NK-92 (cell line): ENCODE measurements around the gene GSTA3.
"Not testable (repeated sequence)": the region's sequence is repeated elsewhere in the genome, so short reads cannot be mapped to it uniquely, and the experiment has no call there.

Experiments used
- DNase-seq: peaks from one replicate; lab custom pipeline; 2025; ENCODE audit not compliant: unreplicated experiment; lab: John Stamatoyannopoulos, UW

GSTA3 gene

DNA sequence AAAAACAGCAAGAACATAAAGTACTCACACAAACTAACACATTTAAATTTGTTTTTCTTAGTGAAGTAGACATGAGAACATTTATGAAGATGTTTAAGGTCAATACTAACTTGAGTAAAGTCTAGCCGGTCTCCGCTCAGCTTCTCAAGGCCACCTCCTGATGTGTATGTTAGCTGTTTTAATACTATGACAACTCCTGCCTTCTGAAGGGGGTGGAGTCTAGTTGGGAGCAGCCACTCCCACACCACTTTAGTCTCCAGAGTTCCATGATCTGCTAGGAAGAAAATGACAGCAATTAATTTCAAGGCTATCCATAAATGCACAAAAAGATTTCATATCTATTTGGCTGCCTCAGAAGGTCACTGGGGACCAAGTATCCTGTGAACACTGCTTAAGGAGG lies at the start of gene GSTA3:
TSS of gene GSTA3 (minus strand) at position 168 of the 400 bp plus-strand sequence. CDS start 3,864 bp downstream, outside the sequence.
- no peak for DNase-seq

DNA sequence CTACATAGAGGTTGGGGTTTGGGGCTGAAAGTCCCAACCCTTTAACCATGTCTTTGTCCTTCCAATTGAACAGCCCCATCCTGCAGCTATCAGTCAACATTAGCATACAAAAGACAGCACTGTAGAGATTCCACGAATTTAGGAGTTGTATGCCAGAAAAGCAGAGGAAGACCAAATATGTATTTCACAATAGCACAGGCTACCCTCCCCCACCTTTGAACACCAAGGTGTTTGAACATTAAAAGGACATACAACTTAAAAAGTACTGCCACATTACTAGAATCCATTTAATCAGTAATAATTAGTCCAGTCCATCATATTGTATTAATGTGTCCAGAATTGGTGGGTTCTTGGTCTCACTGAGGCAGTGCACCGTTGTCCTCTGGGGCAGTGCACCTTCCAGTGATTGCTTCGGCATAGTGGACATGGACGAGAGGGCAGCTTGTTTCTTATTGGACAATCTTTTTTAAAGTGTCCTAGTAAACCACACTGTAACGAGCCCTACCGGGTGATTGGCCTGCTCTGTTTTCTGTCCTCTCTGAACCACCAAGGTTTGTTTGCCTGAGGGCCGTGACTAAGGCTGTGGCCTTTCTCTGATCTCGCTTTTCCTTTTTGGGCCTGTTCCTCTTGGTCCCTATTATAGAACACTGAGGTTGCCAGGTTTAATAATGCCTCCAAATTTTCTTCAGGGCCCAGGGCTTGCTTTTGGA lies 49.2 kb upstream of the GSTA3 start:
- no peak for DNase-seq

DNA sequence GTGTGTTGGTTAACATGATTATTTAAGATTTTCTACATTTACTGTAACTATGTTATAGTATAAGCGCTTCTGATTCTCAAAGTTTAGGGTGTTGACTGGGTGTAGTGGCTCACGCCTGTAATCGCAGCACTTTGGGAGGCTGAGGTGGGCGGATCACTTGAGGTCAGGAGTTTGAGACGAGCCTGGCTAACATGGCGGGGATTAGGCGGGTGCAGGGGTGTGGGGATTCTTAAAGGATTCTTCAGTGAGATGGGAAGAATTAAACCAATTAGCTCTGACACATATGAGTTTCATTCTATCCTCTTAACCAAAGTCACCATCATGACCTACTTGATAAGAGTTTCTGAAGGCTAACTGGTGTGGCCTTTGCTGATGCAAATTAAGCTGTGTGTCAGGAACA lies 46.4 kb upstream of the GSTA3 start:
- no peak for DNase-seq

DNA sequence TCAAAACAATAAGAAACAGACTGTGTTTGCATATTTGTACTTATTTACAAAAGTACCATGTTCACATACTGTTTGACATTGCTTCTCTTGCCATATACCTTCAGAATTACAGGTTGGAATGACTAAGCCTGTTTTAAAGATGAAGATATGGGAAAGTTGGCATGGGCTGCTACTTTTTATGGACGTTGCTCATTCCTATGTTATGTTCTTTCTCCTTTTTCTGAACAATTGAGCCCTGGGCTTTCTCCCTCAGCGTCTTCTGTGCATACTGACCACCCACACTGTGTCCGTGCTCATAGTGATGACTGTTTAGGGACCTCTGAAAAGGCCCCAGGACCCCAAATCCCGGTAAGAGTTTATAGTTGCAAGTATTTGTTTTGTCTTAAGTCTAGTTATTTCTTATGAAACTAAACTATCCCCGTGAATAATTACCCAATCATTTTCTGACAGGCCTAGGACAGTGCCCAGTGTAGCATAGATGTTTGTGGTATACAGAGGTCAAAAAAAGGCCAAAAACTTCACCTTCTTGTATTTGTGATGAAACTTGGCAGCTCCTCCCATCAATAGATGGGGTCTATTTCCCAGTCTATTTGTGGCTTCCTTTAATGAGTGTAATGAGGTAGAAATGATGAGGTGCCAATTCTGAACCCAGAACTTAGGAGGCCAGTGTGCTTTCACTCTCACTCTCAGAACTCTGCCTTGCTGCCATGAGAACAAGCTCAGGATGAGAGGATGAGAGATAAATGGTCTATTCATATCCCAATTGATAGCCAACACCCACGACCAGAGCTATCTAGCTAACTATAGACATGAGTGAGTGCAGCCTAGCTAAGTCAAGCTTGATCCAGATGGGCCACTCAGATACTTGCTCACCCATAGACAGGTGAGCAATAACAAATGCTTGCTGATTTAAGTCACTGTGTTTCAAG lies 44.7 kb upstream of the GSTA3 start:
- no peak for DNase-seq

DNA sequence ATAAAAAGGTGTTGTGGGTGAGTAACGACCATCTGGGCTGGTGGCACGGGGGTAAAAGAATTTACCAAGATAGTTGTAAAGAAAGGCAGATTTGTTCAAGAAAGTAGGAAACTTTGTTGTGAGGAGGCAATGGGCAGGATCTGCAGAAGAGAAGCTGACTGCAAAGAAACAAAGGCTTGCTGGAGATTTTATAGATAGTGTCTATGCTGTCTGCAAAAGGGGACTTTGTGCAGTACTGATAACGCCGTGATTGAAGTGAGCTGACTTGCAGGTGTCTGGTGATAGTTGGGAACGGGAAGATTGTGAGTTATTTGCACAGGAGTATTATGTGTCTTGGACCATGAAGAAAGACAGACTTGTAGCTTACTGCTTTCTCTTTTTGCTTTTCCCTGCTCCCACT lies 36.8 kb upstream of the GSTA3 start:
- DNase-seq: no peak

DNA sequence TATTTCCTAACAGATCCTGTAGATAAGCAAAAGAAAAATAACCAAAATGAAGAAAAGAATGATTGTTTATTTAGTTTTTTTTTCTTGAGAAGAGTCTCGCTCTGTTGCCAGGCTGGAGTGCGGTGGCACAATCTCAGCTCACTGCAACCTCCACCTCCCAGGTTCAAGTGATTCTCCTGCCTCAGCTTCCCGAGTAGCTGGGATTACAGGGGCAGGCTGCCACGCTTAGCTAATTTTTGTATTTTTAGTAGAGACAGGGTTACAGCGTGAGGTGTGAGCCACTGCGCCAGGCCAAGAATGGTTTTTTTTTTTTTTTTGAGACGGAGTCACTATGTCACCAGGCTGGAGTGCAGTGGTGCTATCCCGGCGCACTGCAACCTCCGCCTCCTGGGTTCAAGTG lies 33.3 kb upstream of the GSTA3 start:
- not testable (repeated sequence) for DNase-seq

DNA sequence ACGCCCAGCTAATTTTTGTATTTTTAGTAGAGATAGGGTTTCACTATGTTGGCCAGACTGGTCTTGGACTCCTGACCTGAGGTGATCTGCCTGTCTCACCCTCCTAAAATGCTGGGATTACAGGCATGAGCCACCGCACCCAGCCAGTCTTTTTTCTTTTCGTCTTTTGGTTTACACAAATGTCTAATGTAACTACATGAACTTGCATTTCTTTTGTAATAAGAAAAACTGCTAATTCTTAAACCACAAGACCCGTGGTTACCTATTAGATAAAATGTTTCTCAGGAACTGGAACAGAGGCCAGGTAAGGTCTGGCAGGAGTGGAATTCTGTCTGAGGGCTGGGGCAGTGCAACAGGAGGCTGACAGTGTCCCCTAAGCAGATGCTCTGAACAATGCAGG lies 32.7 kb upstream of the GSTA3 start:
- no peak for DNase-seq

DNA sequence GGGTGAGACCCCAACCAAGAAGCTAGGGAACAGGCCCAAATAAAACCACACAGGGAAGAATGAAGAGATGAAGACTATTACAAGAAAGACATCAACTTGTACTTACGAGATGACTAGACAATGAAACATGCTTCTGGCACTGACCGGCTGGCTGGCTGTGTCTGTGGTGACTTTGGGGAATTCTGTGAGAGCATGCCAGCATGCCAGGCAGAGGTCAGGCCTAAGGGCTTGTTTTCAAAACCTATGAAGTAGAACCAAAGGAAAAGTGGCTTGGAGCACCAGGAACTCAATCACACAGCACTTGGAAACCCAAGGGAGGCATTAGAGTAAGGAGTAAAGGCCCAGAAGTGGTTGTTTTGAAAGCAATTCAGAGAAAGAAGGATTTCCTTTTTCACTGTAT lies 28.4 kb upstream of the GSTA3 start:
- DNase-seq: no peak

DNA sequence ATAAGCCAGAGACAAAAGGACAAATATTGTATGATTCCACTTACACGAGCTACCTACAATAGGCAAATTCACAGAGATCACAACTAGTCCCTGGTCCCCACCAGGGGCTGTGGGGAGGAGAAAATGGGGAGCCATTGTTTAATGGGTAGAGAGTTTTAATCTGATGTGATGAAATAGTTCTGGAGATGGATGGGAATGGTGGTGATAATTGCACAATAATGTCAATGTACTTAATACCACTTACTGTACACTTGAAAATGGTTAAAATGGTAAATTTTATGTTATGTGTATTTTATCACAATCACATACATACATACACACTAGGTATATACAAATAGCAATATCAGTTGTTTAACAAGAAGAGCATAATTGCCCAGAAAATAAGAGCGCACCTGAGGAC lies 24.3 kb upstream of the GSTA3 start:
- no peak for DNase-seq

DNA sequence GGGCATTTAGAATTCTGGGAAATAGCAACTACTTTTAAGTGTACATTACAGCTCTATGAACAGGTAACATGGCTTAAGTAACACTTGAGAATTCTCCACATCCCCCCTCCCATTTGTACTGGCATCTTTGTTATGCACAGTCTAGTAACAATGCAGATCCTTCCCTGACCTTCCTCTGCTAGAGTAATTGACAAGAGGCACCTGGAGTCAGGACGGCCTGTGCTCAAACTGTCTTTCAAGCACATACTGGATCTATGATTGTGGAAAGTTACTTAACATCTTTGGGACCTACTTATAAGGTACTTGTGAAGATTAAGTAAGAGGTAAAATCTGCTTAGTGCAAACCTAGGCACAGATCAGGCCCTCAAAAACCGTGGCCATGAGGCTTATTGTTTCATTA lies 21.9 kb upstream of the GSTA3 start:
- no peak for DNase-seq

DNA sequence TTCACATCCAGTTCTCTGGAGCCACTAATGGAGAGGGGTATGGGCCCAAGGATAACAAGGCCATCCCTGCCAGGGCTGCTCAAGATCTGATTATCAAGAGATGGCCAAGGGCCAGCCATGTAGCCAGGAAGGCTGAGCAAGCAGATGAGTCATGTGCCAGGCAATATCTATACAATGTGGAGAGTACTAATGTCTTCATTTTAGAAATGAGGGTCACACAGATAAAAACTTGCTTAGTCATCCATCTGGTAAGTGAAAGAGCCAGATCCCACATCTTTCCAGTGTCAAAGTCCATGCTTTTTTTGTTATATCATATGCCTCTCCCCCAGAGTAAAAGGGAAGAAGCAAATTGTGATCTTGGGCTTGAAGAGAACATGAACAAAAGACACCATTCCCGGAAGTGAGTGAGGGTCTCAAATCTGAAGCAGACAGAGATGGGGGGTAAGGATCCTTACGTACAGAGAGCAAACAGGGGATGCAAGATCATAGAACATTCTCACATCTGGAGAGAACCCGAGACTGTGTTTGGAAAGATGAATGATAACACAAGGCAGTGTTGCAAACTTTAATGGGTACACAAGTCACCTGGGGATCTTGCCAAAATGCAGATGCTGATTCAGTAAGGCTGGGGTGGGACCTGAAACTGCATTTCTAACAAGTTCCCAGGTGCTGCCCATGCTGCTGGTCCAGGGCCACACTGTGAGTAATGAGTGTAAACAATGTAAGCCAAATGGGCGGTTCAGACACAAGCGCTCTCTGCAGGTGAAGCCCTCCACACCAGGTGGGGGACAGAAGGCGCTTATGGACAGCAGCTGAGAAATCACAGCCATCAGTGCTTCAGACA lies 20.0 kb upstream of the GSTA3 start:
- DNase-seq: no peak

DNA sequence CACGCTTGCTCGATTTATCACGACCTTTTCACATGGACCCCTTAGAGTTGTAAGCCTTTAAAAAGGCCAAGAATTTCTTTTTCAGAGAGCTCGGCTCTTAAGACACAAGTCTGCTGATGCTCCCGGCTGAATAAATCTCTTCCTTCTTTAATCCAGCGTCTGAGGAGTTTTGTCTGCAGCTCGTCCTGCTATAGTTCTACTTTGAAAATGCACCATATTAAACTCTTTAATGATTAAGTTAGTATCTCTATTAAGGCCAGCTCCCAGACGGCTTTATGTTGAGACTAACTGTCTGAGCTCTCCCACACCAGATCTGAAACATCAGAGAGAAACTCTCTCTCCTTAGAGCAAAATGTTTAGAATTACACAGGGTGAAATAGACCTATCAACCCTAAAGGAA lies 18.0 kb upstream of the GSTA3 start:
- no peak for DNase-seq

DNA sequence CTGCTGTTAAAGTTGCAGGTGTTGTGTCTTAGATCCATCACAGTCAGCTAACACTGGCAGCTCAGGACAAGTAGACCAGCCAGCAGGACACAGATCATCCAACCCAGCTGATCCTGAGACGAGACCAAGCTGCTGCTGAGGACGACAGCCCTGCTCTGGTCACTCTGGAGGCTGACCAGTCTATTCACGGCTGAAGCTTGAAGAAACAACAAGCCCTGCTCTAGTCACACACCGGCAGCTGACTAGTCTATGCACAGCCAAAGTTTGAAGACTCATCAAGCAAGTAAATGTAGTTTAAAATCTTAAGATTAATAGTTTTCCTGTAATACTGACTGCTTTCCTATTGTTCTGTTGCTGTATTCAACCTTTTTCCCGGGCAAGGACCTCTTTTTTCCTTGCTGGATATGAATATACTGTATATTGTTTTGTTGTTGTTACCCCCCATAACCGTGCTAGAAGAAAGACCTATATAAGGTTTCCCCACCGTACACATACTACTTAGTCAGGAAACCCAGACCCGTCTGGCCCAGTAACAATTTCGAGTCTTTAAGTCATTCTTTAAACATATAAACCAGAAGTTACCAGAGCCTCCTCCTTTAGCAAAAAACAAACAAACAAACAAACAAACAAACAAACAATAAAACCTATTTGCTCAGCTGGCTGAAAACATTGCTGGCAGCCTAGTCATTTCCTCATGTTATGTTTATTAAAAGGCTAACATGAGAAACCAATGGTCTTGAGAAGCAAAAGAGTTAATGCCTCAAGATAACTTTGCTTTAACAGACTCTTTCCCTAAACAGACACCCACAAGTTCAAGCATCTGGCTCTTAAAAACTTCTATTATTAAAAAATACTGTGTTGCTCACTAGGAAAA lies 16.7 kb upstream of the GSTA3 start:
- no peak for DNase-seq

DNA sequence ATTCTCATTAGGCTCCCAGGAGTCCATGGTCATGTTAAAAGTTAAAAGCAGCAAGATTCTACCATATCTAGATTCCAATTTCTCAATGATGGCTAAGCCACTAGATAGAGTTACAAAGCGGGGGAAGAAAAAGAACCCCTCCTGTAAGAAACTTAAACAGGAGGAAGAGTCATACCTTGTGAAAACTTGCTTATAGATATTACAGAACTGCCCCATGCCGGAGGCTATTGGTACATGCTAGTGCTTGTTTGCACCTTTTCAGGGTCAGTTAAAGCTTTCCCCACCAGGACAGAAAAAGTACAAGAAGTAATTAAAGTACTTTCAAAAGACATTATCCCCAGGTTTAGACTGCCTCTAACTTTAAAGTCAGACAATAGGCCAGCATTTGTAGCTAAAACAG lies 15.5 kb upstream of the GSTA3 start:
- no peak for DNase-seq

DNA sequence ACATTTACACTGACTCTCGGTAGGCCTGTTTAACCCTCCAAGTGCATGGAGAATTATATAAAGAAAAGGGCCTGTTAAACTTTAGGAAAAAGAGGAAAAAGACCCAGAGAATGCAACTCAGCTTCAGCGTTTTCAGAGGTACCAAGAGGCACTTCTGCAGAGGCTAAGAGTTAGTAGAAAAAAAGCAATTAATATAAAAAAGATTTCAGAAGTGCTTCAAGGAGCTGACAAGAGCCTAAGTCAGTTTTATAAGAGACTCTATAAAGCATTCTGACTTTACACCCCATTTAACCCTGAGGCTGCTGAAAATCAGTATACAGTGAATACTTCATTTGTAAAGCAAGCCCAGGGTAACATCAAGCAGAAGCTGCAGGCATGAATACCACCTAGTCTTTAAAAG lies 14.2 kb upstream of the GSTA3 start:
- not testable (repeated sequence) for DNase-seq

DNA sequence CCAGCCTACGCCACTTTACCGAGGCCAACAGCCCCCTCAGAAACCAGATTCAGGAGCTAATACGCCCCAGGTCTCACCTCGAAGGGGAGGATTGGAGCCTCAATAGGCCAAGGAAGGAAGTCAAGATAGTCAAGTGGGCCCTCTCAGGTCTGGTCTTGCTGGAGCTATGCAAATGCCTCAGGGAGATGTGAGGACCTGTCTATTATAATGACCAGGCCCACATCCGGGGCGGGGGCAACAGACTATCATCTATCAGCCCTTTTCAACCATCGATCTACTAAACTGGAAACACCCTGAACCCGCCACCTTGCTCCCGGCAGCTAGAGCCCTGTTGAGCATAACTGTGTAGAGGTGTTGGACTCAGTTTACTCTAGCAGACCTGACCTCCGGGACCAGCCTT lies 12.7 kb upstream of the GSTA3 start:
- DNase-seq: no peak

DNA sequence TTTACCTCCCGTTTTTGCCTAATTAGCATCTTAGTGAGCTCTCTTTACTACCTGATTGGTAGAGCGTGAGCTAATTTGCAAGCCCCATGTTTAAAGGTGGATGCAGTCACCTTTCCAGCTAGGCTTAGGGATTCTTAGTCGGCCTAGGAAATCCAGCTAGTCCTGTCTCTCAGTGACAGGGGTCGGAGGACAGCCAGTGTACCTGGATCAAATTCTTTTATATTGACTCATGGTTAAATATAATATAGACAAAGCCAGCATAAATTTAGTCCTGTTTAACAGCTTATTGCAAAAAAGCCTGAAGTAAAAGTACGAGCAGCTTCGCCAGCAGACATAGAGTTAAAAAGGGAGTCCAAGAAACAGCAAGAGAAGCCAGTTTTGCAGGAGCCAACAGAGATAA lies 12.2 kb upstream of the GSTA3 start:
- no peak for DNase-seq

DNA sequence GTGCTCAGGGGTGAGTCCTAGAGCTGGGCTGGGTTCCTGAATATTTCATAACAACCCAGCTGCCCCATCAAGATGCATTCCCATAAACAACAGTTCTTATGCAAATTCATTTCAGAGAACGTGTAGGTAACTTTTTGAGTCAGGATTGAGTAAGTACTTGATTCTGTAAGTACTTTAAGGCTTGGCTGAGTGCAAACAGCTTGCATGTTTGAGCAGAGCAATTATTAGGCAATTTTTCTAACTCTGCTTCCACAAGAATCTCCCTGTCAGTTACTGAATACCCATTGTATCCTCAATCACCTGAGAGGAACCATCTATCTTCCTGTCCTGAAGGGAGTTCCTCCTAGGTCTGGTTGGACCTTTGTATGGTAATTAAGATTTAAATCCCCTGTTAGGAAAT lies 10.0 kb upstream of the GSTA3 start:
- DNase-seq: not testable (repeated sequence)

DNA sequence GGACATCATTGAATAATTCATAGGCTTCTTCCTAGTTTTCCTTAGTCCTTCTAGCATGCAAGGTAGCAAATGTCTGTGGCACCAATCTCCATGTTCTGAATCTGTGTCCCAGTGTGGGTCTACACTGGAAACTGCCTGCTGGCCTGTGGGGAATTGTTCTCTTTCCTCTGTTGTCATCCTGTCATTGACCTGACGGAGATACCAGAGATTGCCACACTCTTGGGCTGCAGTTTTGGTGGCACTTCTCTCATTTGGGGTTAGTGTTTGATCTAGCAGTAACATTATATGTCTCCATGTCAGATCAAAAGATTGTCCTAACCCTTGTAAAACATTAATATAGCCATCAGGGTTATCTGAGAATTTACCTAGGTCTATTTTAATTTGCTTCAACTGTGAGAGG lies 9.3 kb upstream of the GSTA3 start:
- DNase-seq: not testable (repeated sequence)

DNA sequence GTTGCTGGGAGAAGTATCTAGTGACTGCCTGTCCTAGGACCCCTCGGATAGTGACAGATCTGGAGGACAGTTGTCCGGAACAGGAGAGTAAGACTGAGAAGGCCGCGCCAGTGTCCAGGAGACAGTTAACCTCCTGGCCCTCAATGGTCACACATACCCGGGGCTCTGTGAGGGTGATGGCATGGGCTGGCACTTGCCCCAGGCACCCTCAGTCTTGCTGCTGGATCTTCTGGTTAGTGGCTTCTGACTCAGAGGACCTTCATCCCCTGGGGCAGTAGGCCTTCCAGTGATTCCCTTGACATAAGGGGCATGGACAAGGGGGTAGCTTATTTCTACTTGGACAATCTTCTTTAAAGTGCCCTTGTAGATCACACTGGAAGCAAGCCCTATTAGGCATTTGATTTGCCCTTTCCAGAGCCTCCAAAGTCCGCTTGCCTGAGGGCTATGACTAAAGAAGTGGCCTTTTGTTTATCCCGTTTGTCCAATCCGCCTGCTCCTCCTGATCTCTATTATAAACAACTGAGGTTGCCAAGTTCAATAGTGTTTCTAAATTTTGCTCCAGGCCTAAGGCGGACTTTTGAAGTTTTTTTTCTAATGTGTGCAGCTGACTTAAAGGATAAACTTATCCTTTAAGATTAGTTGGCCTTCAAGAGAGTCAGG lies 8.7 kb upstream of the GSTA3 start:
- DNase-seq: not testable (repeated sequence)
